Upper lobe of left lung (tissue), 4 donors: ENCODE results near the gene SRGAP3.

Experiments used
- EP300 ChIP-seq, 4 donors: sonication (generic); formaldehyde crosslinking; IDR thresholded peaks; one replicate each; pipeline ENCODE4 v1.5.1; 2017; ENCODE audit warnings: antibody characterized with exemption in 4 of 4, control low read depth in 2 of 4
- POLR2A ChIP-seq, 4 donors: fragments of 450-650 bp; IDR thresholded peaks; one replicate each; pipeline ENCODE4 v1.5.1; 2016 to 2017; ENCODE audit warnings: antibody characterized with exemption in 4 of 4, mild to moderate bottlenecking in 2 of 4
- POLR2AphosphoS5 ChIP-seq, 2 donors: sonication (generic); formaldehyde crosslinking; IDR thresholded peaks; one replicate each; pipeline ENCODE4 v1.5.1; 2017; ENCODE audit warnings: antibody characterized with exemption in 2 of 2
- TF ChIP-seq, protein P1 (sequence below), 6 experiments: fragments of 450-650 bp in 4 of 6; fragments of 200-600 bp in 2 of 6; sonication (generic) in 2 of 6; IDR thresholded peaks; one replicate each; pipeline ENCODE4 v1.5.1; 2016 to 2019; ENCODE audit warnings: antibody characterized with exemption in 6 of 6

- TF ChIP-seq POLR2A (IDR thresholded peaks at IDR 0.05) = no peak
- TF ChIP-seq, protein P1, sequence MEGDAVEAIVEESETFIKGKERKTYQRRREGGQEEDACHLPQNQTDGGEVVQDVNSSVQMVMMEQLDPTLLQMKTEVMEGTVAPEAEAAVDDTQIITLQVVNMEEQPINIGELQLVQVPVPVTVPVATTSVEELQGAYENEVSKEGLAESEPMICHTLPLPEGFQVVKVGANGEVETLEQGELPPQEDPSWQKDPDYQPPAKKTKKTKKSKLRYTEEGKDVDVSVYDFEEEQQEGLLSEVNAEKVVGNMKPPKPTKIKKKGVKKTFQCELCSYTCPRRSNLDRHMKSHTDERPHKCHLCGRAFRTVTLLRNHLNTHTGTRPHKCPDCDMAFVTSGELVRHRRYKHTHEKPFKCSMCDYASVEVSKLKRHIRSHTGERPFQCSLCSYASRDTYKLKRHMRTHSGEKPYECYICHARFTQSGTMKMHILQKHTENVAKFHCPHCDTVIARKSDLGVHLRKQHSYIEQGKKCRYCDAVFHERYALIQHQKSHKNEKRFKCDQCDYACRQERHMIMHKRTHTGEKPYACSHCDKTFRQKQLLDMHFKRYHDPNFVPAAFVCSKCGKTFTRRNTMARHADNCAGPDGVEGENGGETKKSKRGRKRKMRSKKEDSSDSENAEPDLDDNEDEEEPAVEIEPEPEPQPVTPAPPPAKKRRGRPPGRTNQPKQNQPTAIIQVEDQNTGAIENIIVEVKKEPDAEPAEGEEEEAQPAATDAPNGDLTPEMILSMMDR (IDR thresholded peaks at IDR 0.05) = no peak
- TF ChIP-seq POLR2AphosphoS5 (IDR thresholded peaks at IDR 0.05) = no peak
- TF ChIP-seq EP300 (IDR thresholded peaks at IDR 0.05) = no peak
Observed at GRCh38 chr3:8968375-8968882, 281.0 kb downstream of the SRGAP3 start.
